ENCODE data around the gene ATP2A2.

DNA sequence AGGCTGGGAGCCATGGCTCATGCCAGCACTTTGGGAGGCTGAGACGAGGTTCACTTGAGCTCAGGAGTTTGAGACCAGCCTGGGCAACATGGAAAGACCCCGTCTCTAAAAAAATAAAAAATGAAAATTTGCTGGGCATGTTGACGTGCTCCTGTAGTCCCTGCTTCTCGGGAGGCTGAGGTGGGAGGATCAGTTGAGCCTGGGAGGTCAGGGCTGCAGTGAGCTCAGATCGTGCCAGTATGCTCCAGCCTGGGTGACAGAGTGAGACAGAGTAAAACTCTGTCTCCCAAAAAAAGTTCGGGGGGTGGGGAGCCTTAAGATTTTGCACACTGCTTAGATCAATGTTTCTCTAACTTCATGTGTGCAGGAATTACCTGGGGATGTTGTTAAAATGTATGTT lies 30.9 kb downstream of the ATP2A2 start:
- TF ChIP-seq CTCF (IDR thresholded peaks at IDR 0.05): no peak
- no peak for TF ChIP-seq POLR2A (IDR thresholded peaks at IDR 0.05)

All from heart left ventricle (tissue), 13 donors.